Measurements from ENCODE around the gene NAGPA. TPM values are rescaled to one million over a fixed set of nuclear protein-coding genes. Genes with fewer than 3 reads are reported as not detected.
A peak's percentile ranks its signal among the peaks of the same experiment; 100 is the strongest.

The NAGPA gene
- total and polyA plus RNA-seq, 10 of the 15 experiments (the other 5 are each of a cell fraction or from before 2014, with no cell fraction given) = 0.03 to 11.6 (median 6.6) TPM

GRCh38 chr16:5056352-5056751 is 22.6 kb upstream of the NAGPA start:
- Histone ChIP-seq H3K4me1 (ENCODE audit: control insufficient read depth, insufficient read depth, low read length) (no peaks in the 10 kb centered on the region), H3K27me3 (replicated peaks in 1 of 2; ENCODE audit: control insufficient read depth in 2 of 2, insufficient read depth in 2 of 2, low read length in 1 of 2) (no peaks in the 10 kb centered on the region), H3K79me2 (ENCODE audit: control insufficient read depth, insufficient read depth, low read length) (no peaks in the 10 kb centered on the region), H3K4me3 (no peak overlapping the region), H3K9me3 (replicated peaks; ENCODE audit: control insufficient read depth, insufficient read depth, low read length) (no peaks in the 10 kb centered on the region), H3K4me2 (ENCODE audit: control insufficient read depth, insufficient read depth) (no peak overlapping the region), H3K9ac (ENCODE audit: control insufficient read depth, insufficient read depth, low read length) (no peak overlapping the region), H3K27ac (ENCODE audit: control insufficient read depth, insufficient read depth) (no peak overlapping the region), H2AFZ (ENCODE audit: control insufficient read depth, low read depth, low read length) (no peak overlapping the region), H3K36me3 (ENCODE audit: control insufficient read depth in 2 of 2, insufficient read depth in 2 of 2, low read length in 1 of 2) (no peaks in the 10 kb centered on the region), H4K20me1 (ENCODE audit: control insufficient read depth, insufficient read depth) (no peaks in the 10 kb centered on the region)
- no TSS peak for BruUV-seq (replicated peaks)
- TF ChIP-seq SMC3 (IDR thresholded peaks at IDR 0.05; ENCODE audit: borderline replicate concordance, low read length) = peak; percentile 71
- TF ChIP-seq IRF4 (IDR thresholded peaks at IDR 0.05; ENCODE audit: low read depth, low read length) = no peak
- TF ChIP-seq RAD21 (IDR thresholded peaks at IDR 0.05; ENCODE audit: insufficient read depth, low read depth, low read length) = peak; percentile 75
- TF ChIP-seq CTCF (IDR thresholded peaks at IDR 0.05 in 2 of 3, conservative IDR thresholded peaks at IDR 0.05 in 1 of 3; ENCODE audit: control insufficient read depth in 2 of 3, extremely low read depth in 1 of 3, insufficient read depth in 1 of 3, low read depth in 3 of 3, low read length in 3 of 3) = peak; percentile 71 to 75 (median 72)
- ChIA-PET POLR2A (no interaction called here), CTCF (interaction anchor here (1.0 to 2.8 kb wide), 8 partner anchors 12 to 560 kb away, joined by 3 to 15 read pairs (median 5); no protein-coding TSS in a partner anchor), RAD21 (ENCODE audit: unreplicated experiment) (interaction anchor here (1.0 to 1.1 kb wide), 3 partner anchors 26 to 77 kb away, joined by 3 to 4 read pairs (median 3); no protein-coding TSS in a partner anchor), SMC1A (ENCODE audit: uncharacterized antibody, unreplicated experiment) (interaction anchor here (0.6 to 1.8 kb wide), 4 partner anchors 28 to 372 kb away, joined by 3 to 4 read pairs (median 4); no protein-coding TSS in a partner anchor)
- FAIRE-seq (peak; percentile 81), DNase-seq (ENCODE audit: low read depth, low spot score) (no peak), ATAC-seq (peak; percentile 97)
- in situ Hi-C loops (cut with MboI) (no loop called here), intact Hi-C loops (cut with micrococcal nuclease; ENCODE audit: unreplicated experiment) (loop anchor here (1.0 kb wide), 1 partner anchor 30 kb away; no protein-coding TSS in a partner anchor)
- 3% methylated on average over 11 of the region's 11 CpGs for WGBS (ENCODE audit: insufficient coverage, insufficient replicate concordance, low lambda C conversion rate, missing lambda C conversion rate)

Data from GM12878 (cell line).